ENCODE results near the gene HCFC1R1.

HCFC1R1 gene

GRCh38 chr16:2981899-2982250 is 41.9 kb downstream of the HCFC1R1 start:
- no peak for TF ChIP-seq CTCF (conservative IDR thresholded peaks at IDR 0.05; ENCODE audit: low read length)
- DNase-seq (ENCODE audit: low read depth), result no peak
- H3K4me3 ChIP-seq (ENCODE audit: low read length), result no peak overlapping the region

GRCh38 chr16:2981177-2981898 is 42.4 kb downstream of the HCFC1R1 start:
- H3K4me3 ChIP-seq (ENCODE audit: low read length), result peak overlapping the region; percentile 85; the same call in 1 of the 2 replicates
- no peak for TF ChIP-seq CTCF (conservative IDR thresholded peaks at IDR 0.05; ENCODE audit: low read length)
- no peak for DNase-seq (ENCODE audit: low read depth)

GRCh38 chr16:2980227-2981176 is 43.2 kb downstream of the HCFC1R1 start, which contains the start of gene PKMYT1:
PKMYT1 (minus strand) TSS chr16:2980446; CDS start chr16:2979657, 789 bp downstream.
- peak; percentile 76 for DNase-seq (ENCODE audit: low read depth)
- no peak for TF ChIP-seq CTCF (conservative IDR thresholded peaks at IDR 0.05; ENCODE audit: low read length)
- H3K4me3 ChIP-seq (ENCODE audit: low read length), result peak within 1 kb of the TSS; percentile 85

GRCh38 chr16:2979669-2980226 is 44.0 kb downstream of the HCFC1R1 start:
- DNase-seq (ENCODE audit: low read depth), result no peak
- no peak for TF ChIP-seq CTCF (conservative IDR thresholded peaks at IDR 0.05; ENCODE audit: low read length)
- peak overlapping the region; percentile 62 for H3K4me3 ChIP-seq (ENCODE audit: low read length)

- DNase-seq (ENCODE audit: low read depth), result no peak
- TF ChIP-seq CTCF (conservative IDR thresholded peaks at IDR 0.05; ENCODE audit: low read length), result no peak
- H3K4me3 ChIP-seq (ENCODE audit: low read length), result no peak overlapping the region
These were observed 46.3 kb downstream of the HCFC1R1 start for GRCh38 chr16:2977440-2977839.

GRCh38 chr16:2976673-2977072 is 47.1 kb downstream of the HCFC1R1 start:
- DNase-seq (ENCODE audit: low read depth), result no peak
- no peak for TF ChIP-seq CTCF (conservative IDR thresholded peaks at IDR 0.05; ENCODE audit: low read length)
- no peak overlapping the region for H3K4me3 ChIP-seq (ENCODE audit: low read length)

All from AG10803 (cell line).